ENCODE measurements around the gene NLGN4Y.

The NLGN4Y gene

GRCh38 chrY:14644157-14644952 lies 120.0 kb downstream of the NLGN4Y start:
- DNase-seq (ENCODE audit: low read depth in 2 of 2), result no peak

GRCh38 chrY:14679181-14679580 lies 154.9 kb downstream of the NLGN4Y start:
- no peak for DNase-seq (ENCODE audit: low read depth in 2 of 2)

GRCh38 chrY:14694543-14694942 lies 170.2 kb downstream of the NLGN4Y start:
- DNase-seq (ENCODE audit: low read depth in 2 of 2), result no peak

- DNase-seq (ENCODE audit: low read depth in 2 of 2), result no peak
Measured at GRCh38 chrY:14708158-14708557, 183.8 kb downstream of the NLGN4Y start.

- no peak for DNase-seq (ENCODE audit: low read depth in 2 of 2)
Measured at GRCh38 chrY:14741596-14741995, 217.3 kb downstream of the NLGN4Y start.

GRCh38 chrY:14748329-14748728 lies 224.0 kb downstream of the NLGN4Y start:
- no peak for DNase-seq (ENCODE audit: low read depth in 2 of 2)

GRCh38 chrY:14755571-14755970 lies 231.2 kb downstream of the NLGN4Y start:
- DNase-seq (ENCODE audit: low read depth in 2 of 2), result no peak

- no peak for DNase-seq (ENCODE audit: low read depth in 2 of 2)
Measured at GRCh38 chrY:14762903-14763302, 238.6 kb downstream of the NLGN4Y start.

GRCh38 chrY:14763600-14763999 lies 239.3 kb downstream of the NLGN4Y start:
- DNase-seq (ENCODE audit: low read depth in 2 of 2), result no peak

GRCh38 chrY:14778208-14778607 lies 253.9 kb downstream of the NLGN4Y start:
- no peak for DNase-seq (ENCODE audit: low read depth in 2 of 2)

- no peak for DNase-seq (ENCODE audit: low read depth in 2 of 2)
Measured at GRCh38 chrY:14793104-14793503, 268.8 kb downstream of the NLGN4Y start.

- no peak for DNase-seq (ENCODE audit: low read depth in 2 of 2)
Measured at GRCh38 chrY:14793674-14794073, 269.3 kb downstream of the NLGN4Y start.

GRCh38 chrY:14798010-14798409 lies 273.7 kb downstream of the NLGN4Y start:
- DNase-seq (ENCODE audit: low read depth in 2 of 2), result no peak

- DNase-seq (ENCODE audit: low read depth in 2 of 2), result no peak
Measured at GRCh38 chrY:14801096-14801495, 276.8 kb downstream of the NLGN4Y start.

GRCh38 chrY:14802125-14802524 lies 277.8 kb downstream of the NLGN4Y start:
- DNase-seq (ENCODE audit: low read depth in 2 of 2), result no peak

GRCh38 chrY:14804041-14804440 lies 279.7 kb downstream of the NLGN4Y start:
- DNase-seq (ENCODE audit: low read depth in 2 of 2), result no peak

- no peak for DNase-seq (ENCODE audit: low read depth in 2 of 2)
Measured at GRCh38 chrY:14818452-14818851, 294.1 kb downstream of the NLGN4Y start.

GRCh38 chrY:14822201-14822600 lies 297.9 kb downstream of the NLGN4Y start:
- no peak for DNase-seq (ENCODE audit: low read depth in 2 of 2)

- DNase-seq (ENCODE audit: low read depth in 2 of 2), result no peak
Measured at GRCh38 chrY:14822906-14823305, 298.6 kb downstream of the NLGN4Y start.

GRCh38 chrY:14824583-14824982 lies 300.3 kb downstream of the NLGN4Y start:
- DNase-seq (ENCODE audit: low read depth in 2 of 2), result no peak

GRCh38 chrY:14825728-14826127 lies 301.4 kb downstream of the NLGN4Y start:
- DNase-seq (ENCODE audit: low read depth in 2 of 2), result no peak

- no peak for DNase-seq (ENCODE audit: low read depth in 2 of 2)
Measured at GRCh38 chrY:14828531-14828930, 304.2 kb downstream of the NLGN4Y start.

- DNase-seq (ENCODE audit: low read depth in 2 of 2), result no peak
Measured at GRCh38 chrY:14829366-14829885, 305.1 kb downstream of the NLGN4Y start.
